AG20443 (cell line): ENCODE measurements around the gene TMEM114.
"Not testable (repeated sequence)": the region's sequence is repeated elsewhere in the genome, so short reads cannot be mapped to it uniquely, and the experiment has no call there.

Source experiments
- DNase-seq: peaks from one replicate; pipeline ENCODE4 v3.0.0; 2012; ENCODE audit warnings: low spot score, mixed read lengths

TMEM114 gene

DNA sequence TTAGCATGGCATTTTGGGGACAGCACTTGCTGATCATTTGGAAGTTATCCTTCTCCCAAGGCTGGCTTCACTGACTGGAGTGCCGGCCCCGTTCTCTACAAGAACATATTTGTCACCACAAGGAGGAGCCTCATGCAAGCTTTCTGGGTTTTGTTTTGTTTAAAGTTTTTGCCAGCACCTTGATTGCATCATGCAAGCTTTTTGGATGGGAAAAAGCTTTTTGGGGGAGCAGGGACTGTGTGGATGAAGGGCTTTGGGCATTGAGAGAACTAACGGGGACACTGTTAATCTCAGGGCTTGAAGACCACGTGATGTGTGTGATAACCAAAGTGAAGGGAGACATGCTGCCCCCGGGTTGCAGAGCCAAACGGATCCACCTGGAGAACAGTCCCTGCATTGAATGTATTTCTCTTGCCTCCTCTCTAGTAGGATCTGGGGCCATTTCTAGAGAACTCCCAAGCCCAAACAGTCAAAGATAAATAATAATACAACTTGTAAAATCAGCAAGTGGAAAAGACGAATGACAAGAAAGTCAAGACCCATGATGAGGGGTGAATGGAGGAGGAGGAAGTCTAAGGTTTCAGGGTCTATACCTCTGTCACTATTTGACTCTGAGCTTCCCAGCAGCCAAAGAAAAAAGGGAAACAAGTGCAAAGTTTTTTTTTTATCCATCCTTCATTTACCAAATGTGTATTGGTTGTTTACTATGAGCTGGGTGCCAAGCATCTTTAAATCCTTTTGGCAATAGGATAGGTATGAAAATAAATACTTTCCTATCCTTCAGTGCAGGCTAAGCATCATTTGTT, 17.2 kb downstream of the TMEM114 start:
- DNase-seq: peak; percentile 61

DNA sequence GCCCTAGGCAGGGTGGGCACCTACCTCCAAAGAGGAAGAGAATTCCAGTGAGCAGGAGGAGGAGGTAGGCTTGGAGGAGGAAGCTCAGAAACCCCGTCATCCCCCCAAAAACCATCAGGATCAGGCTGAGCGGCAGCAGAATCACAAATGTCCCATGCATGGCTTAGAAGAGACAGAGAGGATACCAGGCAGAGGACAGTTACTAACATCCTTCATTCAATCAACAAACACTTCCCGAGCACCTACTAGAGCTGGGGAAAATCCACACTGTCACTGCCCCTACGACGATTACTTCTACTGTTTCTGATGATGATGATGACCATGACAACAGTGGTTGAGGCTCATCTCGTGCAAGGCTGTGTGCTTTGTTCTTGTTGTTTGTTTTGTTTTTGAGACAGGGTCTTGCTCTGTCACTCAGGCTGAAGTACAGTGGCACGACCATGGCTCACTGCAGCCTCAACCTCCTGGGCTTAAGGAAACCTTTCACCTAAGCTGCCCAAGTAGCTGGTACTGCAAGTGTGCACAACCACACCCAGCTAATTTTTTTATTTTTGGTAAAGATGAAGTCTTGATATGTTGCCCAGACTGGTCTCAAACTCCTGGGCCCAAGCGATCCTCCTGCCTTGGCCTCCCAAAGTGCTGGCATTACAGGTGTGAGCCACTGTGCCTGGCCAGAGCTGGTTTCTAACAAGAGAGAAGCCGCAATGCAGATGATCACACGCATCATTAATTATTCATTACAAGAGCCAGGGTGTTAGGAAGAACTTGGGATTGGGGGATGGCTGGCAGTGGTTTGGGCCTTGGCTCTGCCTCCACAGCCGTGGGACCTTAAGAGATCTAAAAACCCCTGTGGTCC, 18.0 kb downstream of the TMEM114 start:
- no peak for DNase-seq

DNA sequence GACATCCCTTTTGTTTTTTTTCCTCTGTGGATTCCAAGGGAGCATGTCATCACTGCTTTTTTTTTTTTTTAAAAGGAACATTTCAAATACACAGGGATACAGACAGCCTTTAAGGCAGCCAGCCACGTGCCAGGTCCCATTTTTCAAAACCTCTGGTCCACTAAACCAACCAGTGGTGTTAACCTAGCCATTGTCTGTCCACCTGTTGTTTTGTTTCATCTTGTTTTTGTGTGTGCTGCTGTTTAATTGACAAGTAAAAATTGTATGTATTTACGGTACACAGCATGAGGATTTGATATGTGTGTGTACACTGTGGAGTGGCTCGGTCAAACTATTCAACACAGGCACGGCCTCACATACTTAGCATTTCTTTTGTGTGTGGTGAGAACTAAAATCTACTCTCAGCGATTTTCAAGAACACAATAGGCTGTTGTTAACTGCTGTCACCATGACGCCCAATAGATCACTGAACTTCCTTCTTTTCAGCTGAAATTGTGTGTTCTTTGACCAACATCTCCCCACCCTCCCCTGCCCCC, 19.2 kb downstream of the TMEM114 start:
- DNase-seq: peak; percentile 70

DNA sequence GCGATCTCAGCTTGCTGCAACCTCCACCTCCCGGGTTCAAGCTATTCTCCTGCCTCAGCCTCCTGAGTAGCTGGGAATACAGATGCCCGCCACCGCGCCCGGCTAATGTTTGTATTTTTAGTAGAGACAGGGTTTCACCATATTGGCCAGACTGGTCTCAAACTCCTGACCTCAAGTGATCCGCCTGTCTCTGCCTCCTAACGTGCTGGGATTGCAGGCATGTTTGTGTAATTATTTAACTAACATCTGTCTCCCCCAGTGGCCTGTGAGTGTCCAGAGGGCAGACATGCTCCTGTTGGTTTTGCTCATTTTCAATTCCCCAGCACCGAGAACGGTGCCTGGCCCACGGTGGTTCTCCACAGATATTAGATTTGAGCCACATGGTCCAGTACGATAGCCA, 19.9 kb downstream of the TMEM114 start:
- DNase-seq: not testable (repeated sequence)

DNA sequence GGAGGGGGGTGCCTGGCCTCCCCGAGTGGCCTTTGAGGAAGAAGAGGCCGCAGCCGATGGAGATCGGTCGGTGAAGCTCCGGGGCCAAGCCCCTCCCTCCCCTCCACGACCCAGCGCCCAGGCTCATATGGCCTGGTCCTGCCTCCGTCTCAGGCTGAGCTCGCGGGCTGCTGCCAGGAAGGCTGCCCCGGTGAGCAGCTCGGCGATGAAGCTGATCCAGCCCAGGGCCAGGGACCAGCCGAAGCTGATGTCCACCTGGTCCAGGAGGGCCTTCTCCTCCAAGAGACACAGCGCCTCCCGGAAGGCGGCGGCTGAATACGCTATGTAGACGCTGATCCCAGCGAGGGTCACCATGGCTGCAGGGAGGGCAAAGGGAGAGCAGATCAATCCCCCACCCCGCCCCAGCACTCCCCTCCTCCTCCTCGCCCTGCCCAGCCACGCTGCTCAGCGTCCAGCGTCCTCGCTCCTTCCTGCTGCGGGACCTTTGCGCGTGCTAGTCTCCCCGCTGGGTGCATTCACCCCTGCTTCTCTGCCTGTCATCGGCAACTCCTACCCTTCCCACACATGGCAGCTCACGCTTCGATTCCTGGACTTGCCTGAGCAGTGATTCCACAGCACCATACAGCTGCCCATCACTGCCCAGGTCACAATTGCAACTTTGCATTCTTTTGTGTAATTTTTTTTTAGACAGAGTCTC, 20.5 kb downstream of the TMEM114 start:
- no peak for DNase-seq

DNA sequence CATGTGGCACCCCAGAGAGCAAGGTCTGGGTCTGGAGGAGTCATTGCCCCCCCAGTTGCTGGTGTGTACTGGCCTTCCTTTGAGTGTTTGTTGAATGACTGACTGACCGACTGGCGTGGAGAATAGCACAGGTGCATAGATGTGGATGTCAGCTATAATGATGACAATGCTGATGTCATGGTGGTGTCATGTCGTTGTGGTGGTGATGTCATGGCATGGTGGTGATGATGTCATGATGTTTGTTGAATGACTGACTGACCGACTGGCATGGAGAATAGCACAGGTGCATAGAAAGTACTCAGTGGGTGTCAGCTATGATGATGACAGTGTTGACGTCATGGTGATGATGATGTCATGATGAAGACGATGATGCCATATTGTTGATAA, 22.1 kb downstream of the TMEM114 start:
- no peak for DNase-seq

DNA sequence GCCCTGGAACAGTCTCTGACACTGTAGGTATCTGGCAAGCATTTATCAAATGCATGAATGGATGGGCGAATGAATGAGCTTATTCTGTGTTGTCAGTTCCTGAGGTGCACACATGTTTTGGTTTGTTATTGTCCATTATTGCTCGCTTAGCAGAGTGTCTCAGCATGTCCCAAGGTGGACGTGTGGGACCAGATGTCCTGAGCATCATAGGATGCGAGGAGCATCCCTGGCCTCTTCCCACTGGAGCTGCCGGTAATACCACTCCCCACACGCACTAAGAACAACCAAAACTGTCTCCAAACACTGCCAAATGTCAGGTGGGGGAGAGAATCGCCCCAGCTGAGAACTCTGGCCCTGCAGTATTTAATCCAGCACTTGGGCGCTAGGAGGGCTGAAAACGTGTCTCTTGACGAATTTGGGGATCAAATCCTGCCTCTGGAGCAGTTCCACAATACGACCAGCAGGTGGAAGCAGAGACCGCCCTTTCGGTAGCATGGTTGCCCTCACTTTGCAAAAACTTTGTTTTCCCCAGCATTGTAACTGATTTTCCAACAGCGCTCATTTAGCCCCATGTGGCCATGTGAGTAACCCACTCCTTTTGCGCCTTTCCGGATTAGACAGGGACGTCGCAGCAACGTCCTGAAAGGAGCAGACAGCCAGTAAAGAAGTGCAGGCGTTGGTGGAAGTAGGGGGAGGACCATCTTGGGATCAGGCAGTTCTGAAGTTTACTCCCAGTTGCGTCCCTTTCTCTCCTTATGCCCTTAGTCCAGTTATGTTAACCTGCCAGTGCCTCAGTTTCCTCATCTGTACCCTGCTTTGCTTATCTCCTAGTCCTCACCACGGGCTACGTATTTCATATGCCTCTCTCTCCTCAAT, 22.7 kb downstream of the TMEM114 start:
- peak; percentile 88 for DNase-seq

DNA sequence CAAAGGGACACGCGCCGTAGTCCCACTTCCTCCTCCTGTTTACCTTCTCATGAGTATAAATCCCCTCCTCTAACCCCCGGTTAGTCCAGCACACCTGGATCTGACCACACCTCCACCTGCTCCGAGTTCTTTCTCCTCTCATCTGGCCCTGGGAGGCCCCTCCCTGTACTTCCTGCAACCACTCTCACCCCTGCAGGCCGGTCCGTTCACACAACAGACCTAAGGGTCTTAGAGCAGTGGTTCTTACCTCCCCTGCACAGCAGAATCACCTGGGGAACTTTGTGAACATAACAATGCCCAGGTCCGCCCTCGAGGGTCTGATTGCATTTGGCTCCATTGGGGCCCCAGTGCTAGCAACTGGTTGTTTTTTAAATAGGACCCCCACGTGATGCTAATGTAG, 24.8 kb downstream of the TMEM114 start:
- no peak for DNase-seq

DNA sequence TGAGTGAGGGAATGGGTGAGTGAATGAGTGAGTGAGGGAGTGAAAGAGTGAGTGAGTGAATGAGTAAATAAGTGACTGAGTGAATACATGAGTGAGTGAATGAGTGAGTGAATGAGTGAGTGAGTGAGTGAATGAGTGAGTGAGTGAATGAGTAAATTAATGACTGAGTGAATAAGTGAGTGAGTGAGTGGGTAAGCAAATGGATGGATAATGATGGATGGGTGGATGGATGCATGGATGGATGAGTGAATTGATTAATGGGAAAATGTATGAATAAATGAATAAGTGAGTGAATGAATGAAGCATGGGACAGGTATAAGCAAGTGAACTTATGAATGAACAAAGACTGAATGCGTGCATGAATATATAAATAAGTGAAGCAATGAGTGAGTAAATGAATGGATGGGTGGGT, 25.4 kb downstream of the TMEM114 start:
- DNase-seq: no peak

DNA sequence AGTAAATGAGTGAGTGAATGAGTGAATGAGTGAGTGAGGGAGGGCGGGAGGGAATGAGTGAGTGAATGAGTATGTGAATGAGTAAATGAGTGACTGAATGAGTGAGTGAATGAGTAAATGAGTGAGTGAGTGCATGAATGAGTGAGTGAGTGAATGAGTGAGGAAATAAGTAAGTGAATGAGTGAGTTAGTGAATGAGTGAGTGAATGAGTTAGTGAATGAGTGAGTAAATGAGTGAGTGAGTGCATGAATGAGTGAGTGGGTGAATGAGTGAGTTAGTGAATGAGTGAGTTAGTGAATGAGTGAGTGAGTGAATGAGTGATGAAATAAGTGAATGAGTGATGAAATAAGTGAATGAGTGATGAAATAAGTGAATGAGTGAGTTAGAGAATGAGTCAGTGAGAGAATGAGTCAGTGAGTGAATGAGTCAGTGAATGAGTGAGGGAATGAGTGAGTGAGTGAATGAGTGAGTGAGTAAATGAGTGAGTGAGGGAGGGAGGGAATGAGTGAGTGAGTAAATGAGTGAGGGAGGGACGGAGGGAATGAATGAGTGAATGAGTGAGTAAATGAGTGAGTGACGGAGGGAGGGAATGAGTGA, 26.3 kb downstream of the TMEM114 start:
- not testable (repeated sequence) for DNase-seq

DNA sequence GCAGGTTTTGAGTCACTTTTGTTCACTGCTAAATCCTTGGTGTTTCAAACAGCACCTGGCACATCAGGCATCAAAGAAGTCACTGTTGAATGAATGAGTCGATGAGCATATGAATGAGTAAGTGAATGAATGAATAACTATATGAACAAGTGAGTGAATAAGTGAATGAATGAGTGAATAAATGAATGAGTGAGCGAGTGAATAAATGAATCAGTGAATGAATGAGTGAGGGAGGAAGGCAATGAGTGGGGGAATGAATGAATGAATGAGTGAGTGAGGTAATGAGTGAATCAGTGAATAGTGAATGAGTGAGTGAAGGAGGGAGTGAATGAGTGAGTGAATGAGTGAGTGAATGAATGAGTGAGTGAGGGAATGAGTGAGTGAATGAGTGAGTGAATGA, 28.8 kb downstream of the TMEM114 start:
- DNase-seq: no peak

DNA sequence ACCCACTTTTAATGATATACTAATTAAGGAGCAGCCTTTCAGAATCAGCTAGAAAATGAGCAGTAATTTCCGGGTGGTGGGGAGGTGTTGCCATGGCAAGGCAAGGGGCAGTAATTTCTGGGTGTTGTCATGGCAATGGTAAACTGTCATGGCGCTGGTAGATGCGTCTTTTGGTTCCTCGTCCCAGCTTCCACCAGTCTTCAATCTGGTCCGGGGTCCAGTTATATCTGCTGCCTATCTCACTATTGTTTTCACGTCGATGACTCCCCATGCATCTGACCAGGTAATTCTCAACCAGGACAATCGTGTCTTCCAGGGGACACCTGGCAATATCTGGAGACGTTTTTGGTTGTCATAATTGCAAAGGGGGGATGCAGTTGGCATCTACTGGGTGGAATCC, 34.9 kb downstream of the TMEM114 start:
- no peak for DNase-seq

DNA sequence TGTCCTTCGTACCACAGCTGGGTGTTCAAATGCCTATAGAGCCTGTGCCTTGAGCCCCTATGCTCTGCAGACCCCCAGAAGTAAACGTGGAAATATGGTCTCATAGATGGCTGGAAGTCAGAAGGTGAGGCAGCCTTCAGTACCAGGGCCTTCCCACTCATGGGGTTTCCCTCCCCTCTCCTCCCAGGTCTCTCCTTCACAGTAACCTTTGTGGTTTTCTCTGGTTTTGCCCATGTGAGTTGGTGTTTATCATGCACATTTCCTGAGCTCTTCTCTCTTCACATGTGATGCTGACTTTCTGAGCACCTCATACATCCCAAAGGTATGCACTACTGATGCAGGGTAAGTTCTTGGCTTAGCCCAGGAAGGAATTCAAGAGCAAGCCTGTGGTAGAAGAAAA, 35.4 kb downstream of the TMEM114 start:
- no peak for DNase-seq

DNA sequence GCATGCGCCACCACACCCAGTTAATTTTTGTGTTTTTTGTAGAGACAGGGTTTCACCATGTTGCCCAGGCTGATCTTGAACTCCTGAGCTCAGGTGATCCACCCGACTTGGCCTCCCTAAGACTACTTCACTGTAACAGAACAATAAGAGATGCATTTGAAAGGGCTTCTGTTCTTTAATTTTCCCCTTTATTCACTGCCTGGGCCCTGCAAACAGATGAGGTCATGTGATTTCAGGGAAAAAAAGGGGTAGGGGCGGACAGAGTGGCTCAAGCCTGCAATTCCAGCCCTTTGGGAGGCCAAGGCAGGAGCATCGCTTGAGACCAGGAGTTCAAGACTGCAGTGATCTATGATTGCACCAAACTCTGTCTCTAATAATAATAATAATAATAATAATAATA, 36.3 kb downstream of the TMEM114 start:
- DNase-seq: no peak

DNA sequence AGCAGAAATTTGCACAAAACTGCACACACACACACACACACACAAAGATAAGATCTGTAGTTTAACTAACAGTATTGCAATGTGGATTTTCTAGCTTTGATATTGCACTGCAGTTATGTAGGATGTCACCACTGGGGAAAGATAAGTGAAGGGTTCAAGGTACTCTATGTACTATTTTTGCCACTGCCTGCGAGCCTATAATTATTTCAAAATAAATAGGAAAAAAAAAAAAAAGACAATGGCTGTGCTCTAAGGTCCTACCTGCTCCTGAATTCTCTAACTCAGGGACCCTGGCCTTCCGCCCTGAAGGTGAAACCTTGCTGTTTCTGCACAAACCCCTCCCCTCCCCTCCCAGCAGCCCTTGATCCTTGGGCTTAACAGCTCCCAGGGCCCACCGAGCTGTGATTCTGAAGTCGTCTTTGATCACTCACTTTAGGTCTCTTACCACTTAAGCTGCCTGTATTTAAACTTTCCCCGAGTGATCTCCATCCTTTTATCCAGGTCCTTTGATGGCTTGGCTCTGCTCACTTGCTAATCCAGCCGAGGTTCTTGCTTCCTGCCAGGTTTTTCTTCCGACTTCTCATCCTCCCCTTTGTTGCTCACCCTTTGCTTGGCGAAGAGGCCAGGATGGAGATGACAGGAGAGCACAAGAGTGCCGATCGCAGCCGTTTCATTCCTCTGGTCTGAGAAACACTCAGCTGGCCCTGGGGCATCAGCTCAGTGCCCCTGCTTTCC, 37.7 kb downstream of the TMEM114 start:
- DNase-seq: no peak

DNA sequence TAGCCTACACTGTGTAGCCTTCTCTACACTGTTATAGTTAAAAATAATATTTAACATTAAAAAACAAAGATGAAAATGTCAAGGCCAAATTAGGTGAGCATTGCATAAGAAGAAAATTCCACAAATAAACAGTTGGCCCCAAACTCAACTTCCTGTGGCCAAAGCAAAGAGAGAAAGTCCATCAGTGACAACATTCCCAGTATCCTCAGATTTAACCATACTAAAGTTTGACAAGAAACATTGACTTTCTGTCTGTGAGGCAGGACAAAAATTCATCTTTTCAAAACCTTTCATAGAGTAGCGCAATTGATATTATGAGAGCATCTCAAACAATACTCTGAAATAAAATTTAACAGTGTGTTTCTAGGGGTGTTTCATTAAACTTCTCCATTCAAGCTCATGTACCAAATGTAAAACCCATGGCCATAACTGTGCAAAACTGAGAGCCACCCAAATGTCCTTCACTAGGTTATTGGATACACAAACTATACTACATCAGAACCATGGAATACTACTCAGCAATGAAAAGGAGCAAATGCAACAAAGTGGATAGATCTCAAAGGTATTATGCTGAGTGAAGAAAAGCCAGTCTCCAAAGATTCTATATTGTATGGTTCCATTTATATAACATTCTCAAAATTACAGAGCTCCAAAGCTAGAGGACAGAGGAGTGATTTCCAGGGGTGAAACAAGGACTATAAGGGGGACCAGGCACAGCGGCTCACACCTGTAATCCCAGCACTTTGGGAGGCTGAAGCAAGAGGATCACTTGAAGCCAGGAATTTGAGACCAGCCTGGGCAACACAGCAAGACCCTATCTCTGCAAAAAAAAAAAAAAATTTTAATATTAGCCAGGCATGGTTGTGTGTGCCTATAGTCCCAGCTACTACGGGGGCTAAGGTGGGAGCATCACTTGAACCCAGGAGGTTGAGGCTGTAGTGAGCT, 38.7 kb downstream of the TMEM114 start:
- no peak for DNase-seq

DNA sequence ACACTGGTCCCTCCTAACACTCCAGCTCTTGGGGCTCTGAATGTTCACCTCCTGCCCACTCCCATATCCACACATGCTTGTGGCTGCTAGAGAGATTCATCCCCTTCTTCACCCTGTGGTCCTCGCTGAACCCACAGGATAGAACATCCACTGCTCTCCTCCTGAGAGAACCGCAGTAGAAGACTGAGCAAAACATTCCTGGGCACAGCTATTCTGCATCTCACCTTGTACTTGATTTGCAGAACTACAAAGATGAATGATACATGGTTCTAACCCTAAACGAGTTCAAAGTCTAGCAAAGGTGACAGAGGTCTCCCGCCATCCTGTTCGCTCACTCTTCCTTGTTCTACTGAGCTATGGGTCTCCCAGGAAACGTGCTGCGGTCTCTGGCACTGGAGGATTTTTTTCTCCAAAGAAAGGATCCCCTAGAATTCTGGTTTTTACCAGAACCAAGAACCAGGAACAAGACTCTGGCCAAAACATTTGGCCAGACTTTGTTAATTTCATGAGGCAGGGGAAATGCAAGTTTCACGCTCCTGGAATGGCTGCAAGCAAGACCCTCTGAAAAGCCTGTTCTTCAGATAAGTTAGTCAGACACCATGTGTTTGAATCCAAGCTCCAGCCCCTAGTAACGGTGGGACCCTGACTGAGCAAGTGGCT, 39.5 kb downstream of the TMEM114 start:
- no peak for DNase-seq

DNA sequence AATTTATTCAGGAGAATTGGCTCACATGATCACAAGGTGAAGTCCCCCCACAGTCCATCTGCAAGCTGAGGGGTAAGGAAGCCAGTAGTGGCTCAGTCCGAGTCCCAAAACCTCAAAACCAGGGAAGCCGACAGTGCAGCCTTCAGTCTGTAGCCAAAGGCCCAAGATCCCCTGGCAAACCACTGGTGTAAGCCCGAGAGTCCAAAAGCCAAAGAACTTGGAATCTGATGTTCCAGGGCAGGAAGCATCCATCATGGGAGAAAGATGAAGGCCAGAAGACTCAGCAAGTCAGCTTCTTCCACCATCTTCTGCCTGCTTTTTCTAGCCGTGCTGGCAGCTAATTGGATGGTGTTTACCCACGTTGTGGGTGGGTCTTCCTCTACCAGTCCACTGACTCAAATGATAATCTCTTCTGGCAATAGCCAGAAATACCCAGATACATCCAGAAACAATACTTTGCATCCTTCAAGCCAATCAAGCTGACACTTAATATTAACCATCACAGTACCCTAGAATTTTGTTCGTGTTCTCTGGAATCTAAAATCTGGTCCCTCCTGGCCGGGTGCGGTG, 40.4 kb downstream of the TMEM114 start:
- no peak for DNase-seq
